ENCODE data around the gene ATP8B4. TPM values are rescaled to one million over a fixed set of nuclear protein-coding genes. Genes with fewer than 3 reads are reported as not detected.

Gene ATP8B4
- total and polyA plus RNA-seq, 12 donors: 2.1 to 23.9 (median 4.9) TPM

- H3K4me3 ChIP-seq: no peak overlapping the region
- H3K36me3 ChIP-seq (replicated peaks in 1 of 2): no peaks in the 10 kb centered on the region
- 73 to 87% (median 81%) methylated on average over 5 of the region's 5 CpGs for WGBS, 4 donors
- TF ChIP-seq CTCF (IDR thresholded peaks at IDR 0.05): no peak
- H3K27ac ChIP-seq: no peak overlapping the region
- no peak for DNase-seq
- H3K9me3 ChIP-seq (replicated peaks in 1 of 3): no peaks in the 10 kb centered on the region
- no peaks in the 10 kb centered on the region for H3K27me3 ChIP-seq
- H3K4me1 ChIP-seq (replicated peaks in 1 of 2): no peaks in the 10 kb centered on the region
- intact Hi-C loops (cut with DNase I): no loop called here
Observed at GRCh38 chr15:49847423-49848281, 271.4 kb downstream of the ATP8B4 start.

GRCh38 chr15:49844390-49844789, 274.6 kb downstream of the ATP8B4 start:
- Histone ChIP-seq H3K4me3 (no peak overlapping the region), H3K27ac (no peak overlapping the region), H3K9me3 (replicated peaks in 1 of 3) (no peaks in the 10 kb centered on the region), H3K4me1 (replicated peaks in 1 of 2) (no peaks in the 10 kb centered on the region), H3K27me3 (no peaks in the 10 kb centered on the region), H3K36me3 (replicated peaks in 1 of 2) (no peaks in the 10 kb centered on the region)
- intact Hi-C loops (cut with DNase I): no loop called here
- WGBS, 4 donors: 85 to 92% (median 90%) methylated on average over 7 of the region's 7 CpGs
- DNase-seq: no peak
- TF ChIP-seq POLR2A (IDR thresholded peaks at IDR 0.05) (no peak), CTCF (IDR thresholded peaks at IDR 0.05) (no peak)

- H3K4me1 ChIP-seq (replicated peaks in 1 of 2): no peaks in the 10 kb centered on the region
- intact Hi-C loops (cut with DNase I): no loop called here
- no peak for TF ChIP-seq CTCF (IDR thresholded peaks at IDR 0.05)
- no peak for TF ChIP-seq POLR2A (IDR thresholded peaks at IDR 0.05)
- H3K9me3 ChIP-seq (replicated peaks in 1 of 3): no peaks in the 10 kb centered on the region
- H3K27me3 ChIP-seq: no peaks in the 10 kb centered on the region
- no peaks in the 10 kb centered on the region for H3K36me3 ChIP-seq (replicated peaks in 1 of 2)
- H3K4me3 ChIP-seq: no peak overlapping the region
- no peak for DNase-seq
- 85 to 91% (median 89%) methylated on average over 5 of the region's 5 CpGs for WGBS, 4 donors
- H3K27ac ChIP-seq: no peak overlapping the region
Observed at GRCh38 chr15:49843725-49844124, 275.3 kb downstream of the ATP8B4 start.

GRCh38 chr15:49842031-49842730, 276.9 kb downstream of the ATP8B4 start:
- Histone ChIP-seq H3K36me3 (replicated peaks in 1 of 2) (no peaks in the 10 kb centered on the region), H3K27ac (no peak overlapping the region), H3K4me3 (no peak overlapping the region), H3K27me3 (no peaks in the 10 kb centered on the region), H3K9me3 (replicated peaks in 1 of 3) (no peaks in the 10 kb centered on the region), H3K4me1 (replicated peaks in 1 of 2) (no peaks in the 10 kb centered on the region)
- TF ChIP-seq POLR2A (IDR thresholded peaks at IDR 0.05) (no peak), CTCF (IDR thresholded peaks at IDR 0.05) (no peak)
- 67 to 78% (median 73%) methylated on average over 4 of the region's 4 CpGs for WGBS, 4 donors
- DNase-seq: no peak
- intact Hi-C loops (cut with DNase I): no loop called here
